PC-9 (cell line): ENCODE data around the gene SLC6A19. TPM values are rescaled to one million over a fixed set of nuclear protein-coding genes. Genes with fewer than 3 reads are reported as not detected.

Experiments used
- BruUV-seq: library from RNA; stranded (reverse); fragments of 400-500 nt; replicated peaks from 2 replicates; lab custom pipeline; 2021; lab: Mats Ljungman, UMichigan
- CTCF ChIA-PET: fragments of 300-600 bp; sonication (Branson Sonifier 250); formaldehyde crosslinking; loops from one replicate; lab custom pipeline; 2022; ENCODE audit warnings: antibody characterized with exemption; lab: Charles Lee
- POLR2A ChIA-PET: fragments of 300-600 bp; sonication (Branson Sonifier 250); formaldehyde crosslinking; loops from one replicate; lab custom pipeline; 2022; ENCODE audit warnings: antibody characterized with exemption; ENCODE audit not compliant: unreplicated experiment; lab: Charles Lee
- DNase-seq, 2 experiments: peaks; one replicate each; pipeline versions ENCODE4 v3.0.0 to v3.0.0-alpha.2; 2015 to 2022; ENCODE audit warnings: mixed read lengths in 1 of 2
- H2AFZ ChIP-seq: fragments of 200-600 bp; sonication (generic); 2 replicates; pipeline ENCODE4 v1.8.1; 2017; ENCODE audit warnings: antibody characterized with exemption
- H3F3A ChIP-seq: fragments of 200-600 bp; sonication (generic); 2 replicates; pipeline ENCODE4 v1.8.1; 2017; ENCODE audit warnings: antibody characterized with exemption, mild to moderate bottlenecking, low read depth; ENCODE audit not compliant: insufficient read depth
- H3K27ac ChIP-seq: fragments of 200-600 bp; sonication (generic); 2 replicates; pipeline ENCODE4 v1.6.1; 2016; ENCODE audit warnings: mixed run types
- H3K27me3 ChIP-seq: fragments of 200-600 bp; sonication (generic); 2 replicates; pipeline ENCODE4 v1.6.1; 2016; ENCODE audit warnings: low read depth, mixed run types; ENCODE audit not compliant: insufficient read depth
- H3K36me3 ChIP-seq: fragments of 200-600 bp; sonication (generic); 2 replicates; pipeline ENCODE4 v1.6.1; 2016; ENCODE audit warnings: low read depth, mixed run types
- H3K4me1 ChIP-seq: fragments of 200-600 bp; sonication (generic); replicated peaks from 2 replicates; pipeline ENCODE4 v1.6.1; 2016; ENCODE audit warnings: mixed run types; ENCODE audit not compliant: insufficient read depth
- H3K4me2 ChIP-seq: fragments of 200-600 bp; sonication (generic); 2 replicates; pipeline ENCODE4 v1.6.1; 2017; ENCODE audit warnings: mixed run types
- H3K4me3 ChIP-seq: fragments of 200-600 bp; sonication (generic); 2 replicates; pipeline ENCODE4 v1.6.1; 2016; ENCODE audit warnings: mixed run types
- H3K79me2 ChIP-seq: fragments of 200-600 bp; sonication (generic); 2 replicates; pipeline ENCODE4 v1.6.1; 2017; ENCODE audit warnings: low read depth, mixed run types
- H3K9me2 ChIP-seq: fragments of 200-600 bp; sonication (generic); 2 replicates; pipeline ENCODE4 v1.8.1; 2017; ENCODE audit warnings: mild to moderate bottlenecking; ENCODE audit not compliant: insufficient read depth
- H3K9me3 ChIP-seq: fragments of 200-600 bp; sonication (generic); 2 replicates; pipeline ENCODE4 v1.8.1; 2016; ENCODE audit warnings: low read depth; ENCODE audit not compliant: insufficient read depth
- H4K20me1 ChIP-seq: fragments of 200-600 bp; sonication (generic); 2 replicates; pipeline ENCODE4 v1.8.1; 2017; ENCODE audit not compliant: insufficient read depth
- EZH2 ChIP-seq: fragments of 200-600 bp; sonication (generic); IDR thresholded peaks from 2 replicates; pipeline ENCODE4 v1.8.0; 2017; ENCODE audit warnings: antibody characterized with exemption, low read depth
- intact Hi-C: fragments of 100-400 bp; cut with micrococcal nuclease; formaldehyde crosslinking; loops from one replicate; pipeline ENCODE4 v1.10.0; 2022; ENCODE audit not compliant: unreplicated experiment
- total RNA-seq: library from RNA; stranded (reverse); gene quantifications from 2 replicates; pipeline ENCODE4 v1.2.3, GENCODE V29; 2021
- TF ChIP-seq, protein P1 (sequence below): fragments of 200-600 bp; sonication (generic); conservative IDR thresholded peaks from 2 replicates; pipeline ENCODE4 v1.6.1; 2017; ENCODE audit warnings: mixed run types, antibody characterized with exemption, mild to moderate bottlenecking, moderate library complexity

Gene SLC6A19
- total RNA-seq, 1 experiment from 2014 or later = not detected

GRCh38 chr5:1220351-1220750, 19.0 kb downstream of the SLC6A19 start:
- intact Hi-C loops = no loop called here
- BruUV-seq = no TSS peak
- Histone ChIP-seq H3F3A (peaks cover 10% of the 10 kb centered on the region), H3K36me3 (no peaks in the 10 kb centered on the region), H3K4me2 (no peak overlapping the region), H2AFZ (no peak overlapping the region), H4K20me1 (peaks cover 6% of the 10 kb centered on the region), H3K27me3 (peaks cover 98% of the 10 kb centered on the region), H3K79me2 (no peaks in the 10 kb centered on the region), H3K9me2 (no peaks in the 10 kb centered on the region), H3K4me1 (no peaks in the 10 kb centered on the region), H3K4me3 (no peak overlapping the region), H3K27ac (no peak overlapping the region), H3K9me3 (peaks cover 5% of the 10 kb centered on the region; the same call in 1 of the 2 replicates)
- no peak for DNase-seq
- ChIA-PET CTCF (no interaction called here), POLR2A (no interaction called here)
- TF ChIP-seq EZH2 = no peak
- TF ChIP-seq, protein P1, sequence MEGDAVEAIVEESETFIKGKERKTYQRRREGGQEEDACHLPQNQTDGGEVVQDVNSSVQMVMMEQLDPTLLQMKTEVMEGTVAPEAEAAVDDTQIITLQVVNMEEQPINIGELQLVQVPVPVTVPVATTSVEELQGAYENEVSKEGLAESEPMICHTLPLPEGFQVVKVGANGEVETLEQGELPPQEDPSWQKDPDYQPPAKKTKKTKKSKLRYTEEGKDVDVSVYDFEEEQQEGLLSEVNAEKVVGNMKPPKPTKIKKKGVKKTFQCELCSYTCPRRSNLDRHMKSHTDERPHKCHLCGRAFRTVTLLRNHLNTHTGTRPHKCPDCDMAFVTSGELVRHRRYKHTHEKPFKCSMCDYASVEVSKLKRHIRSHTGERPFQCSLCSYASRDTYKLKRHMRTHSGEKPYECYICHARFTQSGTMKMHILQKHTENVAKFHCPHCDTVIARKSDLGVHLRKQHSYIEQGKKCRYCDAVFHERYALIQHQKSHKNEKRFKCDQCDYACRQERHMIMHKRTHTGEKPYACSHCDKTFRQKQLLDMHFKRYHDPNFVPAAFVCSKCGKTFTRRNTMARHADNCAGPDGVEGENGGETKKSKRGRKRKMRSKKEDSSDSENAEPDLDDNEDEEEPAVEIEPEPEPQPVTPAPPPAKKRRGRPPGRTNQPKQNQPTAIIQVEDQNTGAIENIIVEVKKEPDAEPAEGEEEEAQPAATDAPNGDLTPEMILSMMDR = no peak

DNA sequence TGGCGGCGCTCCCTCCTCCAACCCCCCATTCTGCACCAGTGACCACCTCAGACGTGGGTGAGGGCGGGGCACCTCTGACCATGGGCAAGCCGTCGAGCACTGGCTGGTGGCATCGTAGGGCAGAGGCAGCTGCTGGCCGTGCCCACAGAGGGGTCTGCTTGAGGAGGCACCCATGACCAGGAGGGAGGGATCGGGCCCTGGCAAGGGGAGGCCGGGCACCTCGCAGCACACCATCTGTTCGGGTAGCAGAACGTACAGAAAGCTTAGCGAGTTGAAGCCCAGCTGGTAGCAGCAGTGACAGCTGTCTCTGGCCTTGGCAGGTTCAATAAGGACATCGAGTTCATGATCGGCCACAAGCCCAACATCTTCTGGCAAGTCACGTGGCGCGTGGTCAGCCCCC, 19.4 kb downstream of the SLC6A19 start:
- no peaks in the 10 kb centered on the region for H3K79me2 ChIP-seq
- CTCF ChIA-PET = no interaction called here
- no peaks in the 10 kb centered on the region for H3K36me3 ChIP-seq
- TF ChIP-seq EZH2 = no peak
- TF ChIP-seq, protein P1 = no peak
- peaks cover 98% of the 10 kb centered on the region for H3K27me3 ChIP-seq
- DNase-seq = no peak
- no peak overlapping the region for H3K4me2 ChIP-seq
- no peak overlapping the region for H3K27ac ChIP-seq
- no peak overlapping the region for H2AFZ ChIP-seq
- H3K9me2 ChIP-seq = no peaks in the 10 kb centered on the region
- peaks cover 10% of the 10 kb centered on the region for H3F3A ChIP-seq
- peaks cover 6% of the 10 kb centered on the region for H4K20me1 ChIP-seq
- H3K4me1 ChIP-seq = no peaks in the 10 kb centered on the region
- intact Hi-C loops = no loop called here
- H3K4me3 ChIP-seq = no peak overlapping the region
- peaks cover 5% of the 10 kb centered on the region; the same call in 1 of the 2 replicates for H3K9me3 ChIP-seq
- no TSS peak for BruUV-seq
- POLR2A ChIA-PET = no interaction called here

GRCh38 chr5:1221721-1222120, 20.3 kb downstream of the SLC6A19 start:
- no peak overlapping the region for H3K27ac ChIP-seq
- peaks cover 10% of the 10 kb centered on the region for H3F3A ChIP-seq
- H3K79me2 ChIP-seq = no peaks in the 10 kb centered on the region
- BruUV-seq = no TSS peak
- H3K4me2 ChIP-seq = no peak overlapping the region
- DNase-seq = no peak
- H3K4me1 ChIP-seq = no peaks in the 10 kb centered on the region
- peaks cover 5% of the 10 kb centered on the region; the same call in 1 of the 2 replicates for H3K9me3 ChIP-seq
- POLR2A ChIA-PET = no interaction called here
- peaks cover 98% of the 10 kb centered on the region for H3K27me3 ChIP-seq
- no peaks in the 10 kb centered on the region for H3K9me2 ChIP-seq
- H4K20me1 ChIP-seq = peaks cover 11% of the 10 kb centered on the region
- TF ChIP-seq, protein P1 = no peak
- TF ChIP-seq EZH2 = no peak
- no peak overlapping the region for H2AFZ ChIP-seq
- CTCF ChIA-PET = no interaction called here
- no peaks in the 10 kb centered on the region for H3K36me3 ChIP-seq
- H3K4me3 ChIP-seq = no peak overlapping the region
- intact Hi-C loops = no loop called here
